Mesendoderm (in vitro differentiated cells): ENCODE results near the gene E2F2.

Experiments
- DNase-seq: peaks from one replicate; pipeline ENCODE4 v3.0.0; 2013
- H2AK5ac ChIP-seq: 2 replicates; pipeline ENCODE4 v1.6.1; 2013; ENCODE audit warnings: low read length, inconsistent platforms
- H2BK120ac ChIP-seq: 2 replicates; pipeline ENCODE4 v1.6.1; 2013; ENCODE audit warnings: low read depth, mild to moderate bottlenecking, low read length, moderate library complexity, mixed read lengths
- H2BK15ac ChIP-seq: replicated peaks from 2 replicates; pipeline ENCODE4 v1.6.1; 2013; ENCODE audit warnings: low read depth, mild to moderate bottlenecking, moderate library complexity
- H2BK5ac ChIP-seq: 2 replicates; pipeline ENCODE4 v1.6.1; 2013; ENCODE audit warnings: low read length, inconsistent platforms
- H3K18ac ChIP-seq: 2 replicates; pipeline ENCODE4 v1.6.1; 2013; ENCODE audit warnings: mild to moderate bottlenecking, low read length, mixed read lengths
- H3K23ac ChIP-seq: one replicate; pipeline ENCODE4 v1.6.1; 2013; ENCODE audit warnings: low read length
- H3K27ac ChIP-seq: 2 replicates; pipeline ENCODE4 v1.5.1; 2013; ENCODE audit warnings: low read depth, mild to moderate bottlenecking, inconsistent platforms, low read length, moderate library complexity
- H3K27me3 ChIP-seq: 2 replicates; pipeline ENCODE4 v1.6.1; 2013; ENCODE audit warnings: low read length, control low read depth, mild to moderate bottlenecking, inconsistent platforms; ENCODE audit not compliant: insufficient read depth, poor library complexity
- H3K36me3 ChIP-seq: 2 replicates; pipeline ENCODE4 v1.6.1; 2013; ENCODE audit warnings: low read length, inconsistent platforms; ENCODE audit not compliant: control insufficient read depth, insufficient read depth
- H3K4ac ChIP-seq: one replicate; pipeline ENCODE4 v1.6.1; 2013; ENCODE audit warnings: low read depth, mild to moderate bottlenecking, low read length, moderate library complexity
- H3K4me1 ChIP-seq: 2 replicates; pipeline ENCODE4 v1.6.1; 2013; ENCODE audit warnings: low read depth, low read length, inconsistent platforms; ENCODE audit not compliant: control insufficient read depth
- H3K4me2 ChIP-seq: 2 replicates; pipeline ENCODE4 v1.6.1; 2013; ENCODE audit warnings: low read length
- H3K4me3 ChIP-seq: 2 replicates; pipeline ENCODE4 v1.5.1; 2013; ENCODE audit warnings: mild to moderate bottlenecking, low read length
- H3K56ac ChIP-seq: one replicate; pipeline ENCODE4 v1.6.1; 2013; ENCODE audit warnings: low read length
- H3K79me1 ChIP-seq: 2 replicates; pipeline ENCODE4 v1.6.1; 2013; ENCODE audit warnings: low read length, inconsistent platforms
- H3K79me2 ChIP-seq: 2 replicates; pipeline ENCODE4 v1.6.1; 2013; ENCODE audit warnings: mild to moderate bottlenecking, low read length; ENCODE audit not compliant: control insufficient read depth, insufficient read depth
- H3K9ac ChIP-seq: 2 replicates; pipeline ENCODE4 v1.6.1; 2013; ENCODE audit warnings: low read length, inconsistent platforms
- H4K5ac ChIP-seq: one replicate; pipeline ENCODE4 v1.6.1; 2013; ENCODE audit warnings: low read length
- H4K8ac ChIP-seq: one replicate; pipeline ENCODE4 v1.6.1; 2013; ENCODE audit warnings: low read depth, mild to moderate bottlenecking, control low read depth, low read length, moderate library complexity
- WGBS: extraction: QIAGEN DNeasy Blood & Tissue Kit; methylation state at CpG from one replicate; pipeline ENCODE4 v1.1.7; 2013; ENCODE audit warnings: low lambda C conversion rate, missing lambda C conversion rate; ENCODE audit not compliant: insufficient coverage; ENCODE audit errors: extremely low coverage; 5-methylcytosine and 5-hydroxymethylcytosine counted together

The E2F2 gene

GRCh38 chr1:23561076-23561812 is 30.2 kb upstream of the E2F2 start:
- peaks cover 2% of the 10 kb centered on the region for H3K79me1 ChIP-seq

GRCh38 chr1:23559985-23560741 is 29.1 kb upstream of the E2F2 start:
- Histone ChIP-seq H3K36me3 (peaks cover 3% of the 10 kb centered on the region), H3K4me3 (peak overlapping the region; percentile 40), H3K4me2 (peak overlapping the region; percentile 64), H4K5ac (peak overlapping the region; percentile 18), H3K79me2 (peaks cover 20% of the 10 kb centered on the region), H3K23ac (no peak overlapping the region), H3K27me3 (no peaks in the 10 kb centered on the region), H3K4ac (peak overlapping the region; percentile 90), H3K18ac (peak overlapping the region; percentile 95), H2AK5ac (peak overlapping the region; percentile 28), H2BK15ac (peak overlapping the region; percentile 41), H2BK120ac (peak overlapping the region; percentile 75), H2BK5ac (peak overlapping the region; percentile 93), H4K8ac (no peak overlapping the region), H3K9ac (peak overlapping the region; percentile 83), H3K4me1 (peaks cover 21% of the 10 kb centered on the region), H3K79me1 (peaks cover 2% of the 10 kb centered on the region), H3K56ac (peak overlapping the region; percentile 90), H3K27ac (peak overlapping the region; percentile 95)
- no CpG with 5 or more reads among the region's 6 CpGs for WGBS
- DNase-seq = no peak

More at GRCh38 chr1:23561076-23561812, 30.2 kb upstream of the E2F2 start:
- Histone ChIP-seq H3K27me3 (no peaks in the 10 kb centered on the region), H3K4me3 (no peak overlapping the region), H3K56ac (peak overlapping the region; percentile 90), H3K4me2 (no peak overlapping the region), H2BK120ac (peak overlapping the region; percentile 65), H3K23ac (no peak overlapping the region), H3K9ac (peak overlapping the region; percentile 83), H4K5ac (no peak overlapping the region), H3K79me2 (peaks cover 20% of the 10 kb centered on the region), H2AK5ac (peak overlapping the region; percentile 7), H3K18ac (peak overlapping the region; percentile 95), H3K36me3 (peaks cover 3% of the 10 kb centered on the region), H4K8ac (peak overlapping the region; percentile 17), H2BK5ac (peak overlapping the region; percentile 9), H3K4ac (peak overlapping the region; percentile 64), H3K27ac (peak overlapping the region; percentile 95), H2BK15ac (peak overlapping the region; percentile 39), H3K4me1 (peaks cover 17% of the 10 kb centered on the region)
- no peak for DNase-seq
- WGBS = no CpG with 5 or more reads among the region's 6 CpGs

GRCh38 chr1:23559136-23559984 is 28.3 kb upstream of the E2F2 start, which contains the start of gene ID3:
Gene ID3 (minus strand): TSS chr1:23559501. CDS start chr1:23559426, 75 bp downstream.
- peak within 1 kb of the TSS; percentile 41 for H2BK15ac ChIP-seq
- H4K5ac ChIP-seq = peak within 1 kb of the TSS; percentile 18
- peaks cover 20% of the 10 kb centered on the region for H3K79me2 ChIP-seq
- H4K8ac ChIP-seq = no peak within 1 kb of the TSS
- peaks cover 3% of the 10 kb centered on the region for H3K36me3 ChIP-seq
- no peaks in the 10 kb centered on the region for H3K27me3 ChIP-seq
- peak; percentile 98 for DNase-seq
- peak within 1 kb of the TSS; percentile 65 for H3K4me2 ChIP-seq
- H3K79me1 ChIP-seq = peaks cover 2% of the 10 kb centered on the region
- H3K23ac ChIP-seq = peak within 1 kb of the TSS; percentile 97
- WGBS = no CpG with 5 or more reads among the region's 57 CpGs
- peak within 1 kb of the TSS; percentile 28 for H2AK5ac ChIP-seq
- peak within 1 kb of the TSS; percentile 95 for H3K27ac ChIP-seq
- peak within 1 kb of the TSS; percentile 95 for H3K18ac ChIP-seq
- H3K4me1 ChIP-seq = peaks cover 19% of the 10 kb centered on the region
- H3K4ac ChIP-seq = peak within 1 kb of the TSS; percentile 89
- peak within 1 kb of the TSS; percentile 98 for H3K4me3 ChIP-seq
- peak within 1 kb of the TSS; percentile 93 for H2BK5ac ChIP-seq
- H3K9ac ChIP-seq = peak within 1 kb of the TSS; percentile 99
- H2BK120ac ChIP-seq = peak within 1 kb of the TSS; percentile 75
- peak within 1 kb of the TSS; percentile 97 for H3K56ac ChIP-seq

GRCh38 chr1:23558872-23559135 is 27.8 kb upstream of the E2F2 start:
- no peak for DNase-seq
- Histone ChIP-seq H3K18ac (peak overlapping the region; percentile 13), H4K8ac (no peak overlapping the region), H2BK120ac (no peak overlapping the region), H3K79me2 (peaks cover 20% of the 10 kb centered on the region), H2AK5ac (no peak overlapping the region), H4K5ac (no peak overlapping the region), H3K4me1 (peaks cover 17% of the 10 kb centered on the region), H3K4me2 (peak overlapping the region; percentile 65), H3K9ac (peak overlapping the region; percentile 99), H2BK15ac (no peak overlapping the region), H3K27me3 (no peaks in the 10 kb centered on the region), H3K56ac (peak overlapping the region; percentile 97), H3K4me3 (peak overlapping the region; percentile 98), H3K79me1 (peaks cover 2% of the 10 kb centered on the region), H3K4ac (no peak overlapping the region), H3K23ac (peak overlapping the region; percentile 97), H3K36me3 (peaks cover 3% of the 10 kb centered on the region), H3K27ac (peak overlapping the region; percentile 89), H2BK5ac (peak overlapping the region; percentile 28)
- no CpG with 5 or more reads among the region's 14 CpGs for WGBS

- Histone ChIP-seq H3K18ac (peak overlapping the region; percentile 44), H2BK5ac (peak overlapping the region; percentile 28), H3K4me2 (peak overlapping the region; percentile 65), H3K4me3 (peak overlapping the region; percentile 98), H2AK5ac (no peak overlapping the region), H3K79me1 (no peaks in the 10 kb centered on the region), H2BK15ac (no peak overlapping the region), H3K4ac (peak overlapping the region; percentile 41), H4K5ac (no peak overlapping the region), H3K9ac (peak overlapping the region; percentile 99), H3K27me3 (no peaks in the 10 kb centered on the region), H3K4me1 (peaks cover 15% of the 10 kb centered on the region), H3K27ac (peak overlapping the region; percentile 89), H4K8ac (no peak overlapping the region), H3K36me3 (peaks cover 3% of the 10 kb centered on the region), H2BK120ac (no peak overlapping the region), H3K56ac (peak overlapping the region; percentile 97), H3K79me2 (peaks cover 20% of the 10 kb centered on the region), H3K23ac (peak overlapping the region; percentile 97)
- DNase-seq = no peak
- WGBS = no CpG with 5 or more reads among the region's 34 CpGs
These were observed 27.3 kb upstream of the E2F2 start for GRCh38 chr1:23558140-23558871.
